Stimulated activated CD8-positive, alpha-beta memory T cell treated with anti-CD3 and anti-CD28 coated beads, Interleukin-12 subunit alpha, Interleukin-12 subunit beta, amount 100 ng/mL, for 24 hours (primary cell): Measurements from ENCODE around the gene PPHLN1.
"Not testable (repeated sequence)": the region's sequence is repeated elsewhere in the genome, so short reads cannot be mapped to it uniquely, and the experiment has no call there.

Experiments used
- DNase-seq: peaks from one replicate; pipeline ENCODE4 v3.0.0-alpha.2; 2020; ENCODE audit errors: extremely low read depth

The PPHLN1 gene

DNA sequence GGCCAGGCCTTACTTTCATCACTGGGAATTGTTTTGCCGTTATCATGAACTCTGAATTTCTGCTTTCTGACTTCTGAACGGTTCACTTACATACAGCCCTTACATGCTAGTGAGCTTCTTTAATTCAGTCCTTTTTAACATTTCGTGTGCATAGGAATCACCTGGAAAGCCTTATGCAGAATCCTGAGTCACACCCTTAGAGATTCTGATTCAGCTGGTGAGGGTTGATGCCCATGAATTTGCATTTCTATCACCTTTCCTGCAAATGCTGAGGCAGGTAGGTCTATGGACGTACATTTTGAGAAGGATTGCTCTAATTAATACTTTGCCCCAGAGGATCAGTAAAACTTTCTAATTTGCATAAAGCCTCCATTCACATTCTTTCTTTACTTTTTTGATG is 44.0 kb downstream of the PPHLN1 start:
- DNase-seq: no peak

DNA sequence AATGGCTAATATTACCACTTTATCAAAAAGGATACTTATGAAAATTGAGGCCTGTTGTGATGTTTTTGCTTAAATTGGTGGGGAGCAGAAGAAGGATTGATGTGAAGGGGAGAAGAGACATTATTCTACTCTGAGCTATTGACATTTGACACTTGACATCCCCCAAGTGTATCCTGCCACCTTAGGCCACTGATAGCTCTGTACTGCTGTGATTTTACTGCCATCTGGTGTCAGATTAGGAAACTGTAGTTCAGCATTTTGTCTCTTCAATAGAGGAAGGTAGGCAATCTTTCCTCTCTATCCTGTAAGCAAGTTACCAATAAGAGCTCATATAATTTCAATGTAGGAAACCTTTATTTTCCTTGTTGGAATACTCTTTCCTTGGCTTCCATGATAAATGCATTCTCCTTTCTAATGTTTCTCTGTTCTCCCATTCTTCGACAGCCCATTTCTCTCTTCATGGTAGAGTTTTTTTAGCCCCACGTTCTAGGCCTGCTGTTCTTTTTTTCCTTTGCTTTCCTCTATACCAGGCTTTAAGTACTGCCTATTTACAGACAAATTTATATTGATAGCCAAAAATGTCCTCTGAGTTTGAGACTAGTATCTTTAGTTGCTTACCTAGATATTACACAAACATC is 46.3 kb downstream of the PPHLN1 start:
- DNase-seq: no peak

- no peak for DNase-seq
Measured at GRCh38 chr12:42373669-42374068, 47.7 kb downstream of the PPHLN1 start.

GRCh38 chr12:42380733-42381132 is 54.8 kb downstream of the PPHLN1 start:
- no peak for DNase-seq

GRCh38 chr12:42382013-42382696 is 56.2 kb downstream of the PPHLN1 start:
- no peak for DNase-seq

DNA sequence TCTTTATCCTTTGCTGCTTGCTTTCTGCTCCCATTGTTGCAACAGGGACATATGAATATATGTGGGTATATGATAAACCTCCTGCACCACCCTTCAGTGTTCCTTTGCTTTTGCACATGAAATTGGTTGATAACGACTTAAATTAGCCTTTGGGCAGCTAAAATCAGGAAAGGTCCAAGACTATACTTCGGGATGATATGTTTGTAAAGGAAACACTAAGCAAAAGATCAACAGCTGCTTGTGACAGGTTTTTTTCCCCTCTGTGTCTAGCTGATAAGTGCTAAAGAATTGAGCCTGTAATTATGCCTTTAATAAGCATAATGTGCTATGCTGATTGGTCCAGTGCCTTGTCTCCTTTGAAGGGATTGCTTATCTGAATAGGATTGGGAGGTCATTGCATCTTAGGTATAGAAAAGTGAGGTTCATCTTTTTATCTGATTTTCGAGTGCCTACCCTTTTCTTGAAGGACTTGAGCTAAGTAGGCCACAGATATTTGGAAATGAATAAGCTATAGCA is 59.4 kb downstream of the PPHLN1 start:
- DNase-seq: no peak

DNA sequence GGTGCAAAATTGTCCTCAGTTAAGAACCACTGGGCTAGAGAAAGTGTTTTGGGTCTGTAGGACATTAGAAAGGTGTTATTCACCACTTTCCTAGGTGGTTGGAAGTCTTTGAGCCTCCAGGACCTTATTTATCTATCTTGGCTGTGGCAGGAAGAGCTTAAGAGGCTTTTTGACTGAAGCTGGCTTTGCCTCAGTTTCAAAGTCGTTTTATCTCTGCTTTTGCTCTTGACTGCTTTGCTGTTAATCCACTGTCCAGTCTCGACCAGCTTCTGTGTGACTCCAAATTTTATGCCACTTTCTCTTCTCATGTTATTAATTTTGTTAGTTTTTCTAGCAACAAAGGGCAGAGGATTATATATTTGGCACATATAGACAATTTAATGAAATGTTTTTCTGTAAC is 60.3 kb downstream of the PPHLN1 start:
- no peak for DNase-seq

DNA sequence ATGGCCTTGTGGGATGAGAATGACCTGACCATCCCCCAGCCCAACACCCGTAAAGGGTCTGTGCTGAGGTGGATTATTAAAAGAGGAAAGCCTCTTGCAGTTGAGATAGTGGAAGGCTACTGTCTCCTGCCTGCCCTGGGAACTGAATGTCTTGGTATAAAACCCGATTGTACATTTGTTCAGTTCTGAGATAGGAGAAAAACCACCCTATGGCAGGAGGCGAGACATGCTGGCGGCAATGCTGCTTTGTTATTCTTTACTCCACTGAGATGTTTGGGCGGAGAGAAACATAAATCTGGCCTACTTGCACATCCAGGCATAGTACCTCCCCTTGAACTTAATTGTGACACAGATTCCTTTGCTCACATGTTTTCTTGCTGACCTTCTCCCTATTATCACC is 62.1 kb downstream of the PPHLN1 start:
- DNase-seq: not testable (repeated sequence)

DNA sequence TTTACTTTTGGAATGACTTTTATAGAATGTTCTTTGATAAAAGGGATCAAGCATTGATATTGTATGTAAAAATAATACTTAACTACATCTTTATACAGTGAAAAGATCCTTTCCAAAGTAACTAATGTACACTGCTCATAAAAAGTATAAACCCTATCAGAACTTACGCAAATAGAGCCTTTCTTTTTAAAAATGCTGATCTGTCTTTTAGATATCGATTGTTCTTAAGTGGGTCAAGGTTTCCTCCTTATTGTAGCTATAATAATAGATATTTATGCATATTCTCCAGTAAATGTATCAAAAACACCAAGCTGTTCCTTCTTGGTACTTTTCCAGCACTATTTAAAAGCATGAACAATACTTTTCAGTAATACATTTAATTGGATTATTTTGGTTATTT is 68.5 kb downstream of the PPHLN1 start:
- no peak for DNase-seq

- no peak for DNase-seq
Measured at GRCh38 chr12:42396473-42397259, 70.7 kb downstream of the PPHLN1 start.

- no peak for DNase-seq
Measured at GRCh38 chr12:42402821-42403411, 76.9 kb downstream of the PPHLN1 start.

GRCh38 chr12:42407306-42407705 is 81.3 kb downstream of the PPHLN1 start:
- DNase-seq: no peak

DNA sequence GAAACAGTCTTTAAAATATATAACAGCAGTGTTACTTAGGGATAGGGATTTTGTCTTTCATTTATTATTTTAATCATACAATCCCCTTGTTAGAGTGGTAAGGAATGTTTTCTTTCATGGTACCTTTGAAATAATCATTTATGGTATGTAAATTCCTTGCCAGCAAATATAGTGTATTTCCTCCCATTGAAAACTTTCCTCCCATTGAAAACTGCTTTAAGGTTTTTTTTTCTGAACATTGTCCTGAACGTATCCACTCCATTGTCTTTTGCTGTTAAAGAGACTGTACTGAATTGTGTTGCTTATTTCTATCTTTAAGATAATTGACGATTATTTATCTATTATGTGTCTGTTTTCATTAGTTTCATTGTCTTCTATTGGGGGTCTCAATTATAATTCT is 83.5 kb downstream of the PPHLN1 start:
- no peak for DNase-seq

DNA sequence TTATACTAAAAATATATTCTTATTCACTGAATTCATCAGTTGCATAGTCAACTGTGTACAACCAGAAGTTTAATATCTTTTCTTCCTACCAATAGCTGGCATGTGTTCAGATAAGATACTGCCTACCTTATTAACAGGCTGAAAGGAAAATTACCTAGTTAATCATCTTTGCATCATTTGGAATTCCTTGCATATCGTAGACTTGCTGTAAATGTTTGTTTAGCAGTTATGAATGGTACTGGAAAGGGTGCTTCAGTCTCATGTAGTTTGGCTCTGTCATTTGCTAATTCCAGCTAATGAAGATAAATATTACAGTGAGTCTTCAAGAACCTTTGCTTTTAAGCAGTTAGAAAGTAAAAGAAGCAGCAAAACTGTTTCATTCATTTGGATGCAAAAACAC is 84.4 kb downstream of the PPHLN1 start:
- DNase-seq: no peak

- no peak for DNase-seq
Measured at GRCh38 chr12:42420395-42420794, 94.4 kb downstream of the PPHLN1 start.

- DNase-seq: no peak
Measured at GRCh38 chr12:42421844-42422779, 96.1 kb downstream of the PPHLN1 start.

- no peak for DNase-seq
Measured at GRCh38 chr12:42422785-42423184, 96.8 kb downstream of the PPHLN1 start.

DNA sequence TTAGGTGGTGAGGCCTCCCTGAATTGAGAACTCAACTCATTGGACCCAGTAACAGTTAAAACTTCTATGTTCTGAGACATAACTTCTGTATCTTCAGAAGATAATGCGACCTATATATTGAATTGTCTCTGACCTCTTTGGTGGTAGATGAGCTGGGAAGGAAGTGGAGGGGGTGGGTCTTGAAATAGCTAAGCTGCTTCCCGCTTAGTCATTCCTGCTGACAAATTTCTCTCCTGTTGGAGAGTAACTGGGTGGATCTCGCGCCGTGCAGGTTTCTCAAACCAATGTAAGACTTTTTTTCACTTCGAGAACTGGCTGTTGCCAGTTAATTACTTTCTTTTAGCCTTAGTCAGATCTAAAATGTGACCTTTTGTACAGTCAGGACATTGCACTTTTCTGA is 100.8 kb downstream of the PPHLN1 start:
- no peak for DNase-seq

DNA sequence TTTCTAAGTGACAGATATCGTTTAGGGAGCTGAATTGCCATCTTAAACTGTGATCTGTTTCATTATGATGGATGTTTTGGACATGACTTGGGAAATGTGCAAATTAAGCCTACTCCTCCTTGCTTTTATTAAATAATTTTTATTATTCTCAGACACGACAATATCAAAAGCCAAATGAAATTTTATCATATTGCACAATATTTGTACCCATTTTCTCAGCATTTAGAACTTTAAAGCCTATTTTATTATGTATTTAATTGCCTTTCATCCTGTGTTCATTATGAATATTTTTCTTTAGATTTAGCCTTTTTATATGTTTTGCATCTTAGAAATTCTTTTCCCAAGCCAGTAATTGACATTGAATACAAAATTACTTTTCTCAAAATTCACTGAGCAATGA is 102.9 kb downstream of the PPHLN1 start:
- DNase-seq: no peak

- DNase-seq: no peak
Measured at GRCh38 chr12:42432517-42433140, 106.7 kb downstream of the PPHLN1 start.

GRCh38 chr12:42440608-42441007 is 114.6 kb downstream of the PPHLN1 start:
- DNase-seq: no peak
